Measurements from ENCODE around the gene RASD2.

- TF ChIP-seq POLR2A (IDR thresholded peaks at IDR 0.05; ENCODE audit: extremely low read depth, insufficient read length) (no peak), CTCF (IDR thresholded peaks at IDR 0.05; ENCODE audit: low read depth, low read length) (no peak)
Measured at GRCh38 chr22:35530700-35531099, 9.9 kb upstream of the RASD2 start.

Data from NB4 (cell line).